GM23338 (cell line): ENCODE measurements around the gene C2orf81. TPM values are rescaled to one million over a fixed set of nuclear protein-coding genes. Genes with fewer than 3 reads are reported as not detected.

Experiments
- ATAC-seq: fragments of 200-7000 bp; cut with Tn5 transposase; 3 replicates; pipeline ENCODE4 v1.9.1; 2020
- DNase-seq: peaks from one replicate; pipeline ENCODE4 v3.0.0-alpha.2; 2015; ENCODE audit warnings: low spot score
- H2AFZ ChIP-seq: fragments of 200-600 bp; sonication (generic); 2 replicates; pipeline ENCODE4 v1.8.0; 2016; ENCODE audit warnings: antibody characterized with exemption, mild to moderate bottlenecking, moderate library complexity
- H3F3A ChIP-seq: fragments of 200-600 bp; sonication (generic); replicated peaks from 2 replicates; pipeline ENCODE4 v1.8.0; 2017; ENCODE audit warnings: antibody characterized with exemption, mixed run types, low read depth
- H3K27ac ChIP-seq: fragments of 200-600 bp; sonication (generic); 2 replicates; pipeline ENCODE4 v1.6.1; 2016; ENCODE audit warnings: low read depth
- H3K27me3 ChIP-seq: fragments of 200-600 bp; sonication (generic); 2 replicates; pipeline ENCODE4 v1.8.0; 2016; ENCODE audit warnings: mild to moderate bottlenecking, mixed run types, moderate library complexity; ENCODE audit not compliant: insufficient read depth
- H3K36me3 ChIP-seq: fragments of 200-600 bp; sonication (generic); 2 replicates; pipeline ENCODE4 v1.8.0; 2016; ENCODE audit warnings: mild to moderate bottlenecking; ENCODE audit not compliant: insufficient read depth
- H3K4me1 ChIP-seq: fragments of 200-600 bp; sonication (generic); 2 replicates; pipeline ENCODE4 v1.8.0; 2016; ENCODE audit warnings: mild to moderate bottlenecking, moderate library complexity; ENCODE audit not compliant: insufficient read depth
- H3K4me2 ChIP-seq: fragments of 200-600 bp; sonication (generic); 2 replicates; pipeline ENCODE4 v1.7.1; 2017; ENCODE audit warnings: mixed run types
- H3K4me3 ChIP-seq: fragments of 200-600 bp; sonication (generic); 2 replicates; pipeline ENCODE4 v1.6.1; 2016; ENCODE audit warnings: mixed run types
- H3K79me2 ChIP-seq: fragments of 200-600 bp; sonication (generic); replicated peaks from 2 replicates; pipeline ENCODE4 v1.8.0; 2017; ENCODE audit warnings: mild to moderate bottlenecking; ENCODE audit not compliant: insufficient read depth
- H3K9me2 ChIP-seq: fragments of 200-600 bp; sonication (generic); 2 replicates; pipeline ENCODE4 v1.8.0; 2017; ENCODE audit not compliant: insufficient read depth
- H4K20me1 ChIP-seq: fragments of 200-600 bp; sonication (generic); replicated peaks from 2 replicates; pipeline ENCODE4 v1.8.0; 2017; ENCODE audit warnings: mild to moderate bottlenecking; ENCODE audit not compliant: insufficient read depth
- H3K27ac Mint-ChIP-seq: 2 replicates; pipeline ENCODE4 v1.8.0; 2020; ENCODE audit warnings: inconsistent platforms, mild to moderate bottlenecking, moderate library complexity, mixed read lengths
- H3K27me3 Mint-ChIP-seq: 3 replicates; pipeline ENCODE4 v1.8.0; 2022; ENCODE audit warnings: low read depth, mild to moderate bottlenecking, moderate library complexity, mixed read lengths, inconsistent platforms; ENCODE audit not compliant: insufficient read depth, poor library complexity
- H3K36me3 Mint-ChIP-seq: 3 replicates; pipeline ENCODE4 v1.8.0; 2021; ENCODE audit warnings: low read depth, mild to moderate bottlenecking, inconsistent platforms, moderate library complexity, mixed read lengths
- H3K4me1 Mint-ChIP-seq: 3 replicates; pipeline ENCODE4 v1.8.0; 2020; ENCODE audit warnings: mild to moderate bottlenecking, inconsistent platforms, mixed read lengths
- H3K4me3 Mint-ChIP-seq: 3 replicates; pipeline ENCODE4 v1.8.0; 2021; ENCODE audit warnings: moderate library complexity, mild to moderate bottlenecking, inconsistent platforms, mixed read lengths
- H3K9me3 Mint-ChIP-seq: 3 replicates; pipeline ENCODE4 v1.8.0; 2020; ENCODE audit warnings: moderate library complexity, mild to moderate bottlenecking, inconsistent platforms, mixed read lengths
- CREB1 ChIP-seq: fragments of 250-450 bp; sonication (Bioruptor Pico); IDR thresholded peaks from 2 replicates; pipeline ENCODE4 v1.5.0; 2020; ENCODE audit warnings: low read depth, mild to moderate bottlenecking, moderate library complexity
- EZH2 ChIP-seq: fragments of 200-600 bp; sonication (generic); IDR thresholded peaks from one replicate; pipeline ENCODE4 v1.8.0; 2017; ENCODE audit warnings: antibody characterized with exemption, mild to moderate bottlenecking, low read depth; ENCODE audit not compliant: unreplicated experiment
- JUNB ChIP-seq: IDR thresholded peaks from one replicate; pipeline ENCODE4 v1.6.1; 2016; ENCODE audit warnings: antibody characterized with exemption; ENCODE audit not compliant: unreplicated experiment
- STAT1 ChIP-seq: IDR thresholded peaks from one replicate; pipeline ENCODE4 v1.6.1; 2016; ENCODE audit warnings: antibody characterized with exemption; ENCODE audit not compliant: unreplicated experiment
- polyA plus RNA-seq: library from polyadenylated mRNA; unstranded; fragments of >200 nt; fragmentation: Nextera tagmentation; extraction: Ambion mirVana; gene quantifications from 2 replicates; pipeline ENCODE4 v1.2.1, GENCODE V29; 2016
- total RNA-seq: library from RNA; depleted of rRNA; stranded (reverse); fragments of >200 nt; shearing (Covaris generic); gene quantifications from 2 replicates; pipeline ENCODE4 v1.2.3, GENCODE V29; 2014
- TF ChIP-seq, protein P1 (sequence below): fragments of 250-450 bp; sonication (Bioruptor Pico); IDR thresholded peaks from 2 replicates; pipeline ENCODE4 v1.5.0; 2020; ENCODE audit warnings: mild to moderate bottlenecking, moderate library complexity
- TF ChIP-seq, protein P2 (sequence below): IDR thresholded peaks from one replicate; pipeline ENCODE4 v1.6.1; 2018; ENCODE audit warnings: antibody characterized with exemption; ENCODE audit not compliant: unreplicated experiment

C2orf81 gene
- total and polyA plus RNA-seq, 2 experiments from 2014 or later, result 3.8 to 4.6 TPM

DNA sequence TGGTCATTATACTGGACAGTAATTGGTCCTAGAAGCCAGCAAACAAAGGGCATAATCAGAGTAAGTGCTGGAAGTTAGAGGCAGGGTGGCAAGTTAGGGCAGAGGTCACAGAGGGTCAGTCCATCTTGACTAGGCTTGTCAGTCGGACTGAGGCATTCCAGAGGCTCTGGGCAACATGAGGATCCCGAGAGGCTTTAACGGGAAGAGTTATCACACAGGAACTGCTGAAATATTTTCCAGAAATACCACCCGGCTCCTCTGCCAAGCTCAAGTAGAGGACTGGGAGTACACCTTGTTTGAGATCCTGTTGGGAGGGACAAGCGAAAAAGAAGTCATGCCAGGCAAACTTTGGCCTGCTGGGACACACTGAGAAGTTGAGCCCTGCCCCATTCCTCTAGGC, 13.7 kb downstream of the C2orf81 start (continued):
- TF ChIP-seq, protein P1, sequence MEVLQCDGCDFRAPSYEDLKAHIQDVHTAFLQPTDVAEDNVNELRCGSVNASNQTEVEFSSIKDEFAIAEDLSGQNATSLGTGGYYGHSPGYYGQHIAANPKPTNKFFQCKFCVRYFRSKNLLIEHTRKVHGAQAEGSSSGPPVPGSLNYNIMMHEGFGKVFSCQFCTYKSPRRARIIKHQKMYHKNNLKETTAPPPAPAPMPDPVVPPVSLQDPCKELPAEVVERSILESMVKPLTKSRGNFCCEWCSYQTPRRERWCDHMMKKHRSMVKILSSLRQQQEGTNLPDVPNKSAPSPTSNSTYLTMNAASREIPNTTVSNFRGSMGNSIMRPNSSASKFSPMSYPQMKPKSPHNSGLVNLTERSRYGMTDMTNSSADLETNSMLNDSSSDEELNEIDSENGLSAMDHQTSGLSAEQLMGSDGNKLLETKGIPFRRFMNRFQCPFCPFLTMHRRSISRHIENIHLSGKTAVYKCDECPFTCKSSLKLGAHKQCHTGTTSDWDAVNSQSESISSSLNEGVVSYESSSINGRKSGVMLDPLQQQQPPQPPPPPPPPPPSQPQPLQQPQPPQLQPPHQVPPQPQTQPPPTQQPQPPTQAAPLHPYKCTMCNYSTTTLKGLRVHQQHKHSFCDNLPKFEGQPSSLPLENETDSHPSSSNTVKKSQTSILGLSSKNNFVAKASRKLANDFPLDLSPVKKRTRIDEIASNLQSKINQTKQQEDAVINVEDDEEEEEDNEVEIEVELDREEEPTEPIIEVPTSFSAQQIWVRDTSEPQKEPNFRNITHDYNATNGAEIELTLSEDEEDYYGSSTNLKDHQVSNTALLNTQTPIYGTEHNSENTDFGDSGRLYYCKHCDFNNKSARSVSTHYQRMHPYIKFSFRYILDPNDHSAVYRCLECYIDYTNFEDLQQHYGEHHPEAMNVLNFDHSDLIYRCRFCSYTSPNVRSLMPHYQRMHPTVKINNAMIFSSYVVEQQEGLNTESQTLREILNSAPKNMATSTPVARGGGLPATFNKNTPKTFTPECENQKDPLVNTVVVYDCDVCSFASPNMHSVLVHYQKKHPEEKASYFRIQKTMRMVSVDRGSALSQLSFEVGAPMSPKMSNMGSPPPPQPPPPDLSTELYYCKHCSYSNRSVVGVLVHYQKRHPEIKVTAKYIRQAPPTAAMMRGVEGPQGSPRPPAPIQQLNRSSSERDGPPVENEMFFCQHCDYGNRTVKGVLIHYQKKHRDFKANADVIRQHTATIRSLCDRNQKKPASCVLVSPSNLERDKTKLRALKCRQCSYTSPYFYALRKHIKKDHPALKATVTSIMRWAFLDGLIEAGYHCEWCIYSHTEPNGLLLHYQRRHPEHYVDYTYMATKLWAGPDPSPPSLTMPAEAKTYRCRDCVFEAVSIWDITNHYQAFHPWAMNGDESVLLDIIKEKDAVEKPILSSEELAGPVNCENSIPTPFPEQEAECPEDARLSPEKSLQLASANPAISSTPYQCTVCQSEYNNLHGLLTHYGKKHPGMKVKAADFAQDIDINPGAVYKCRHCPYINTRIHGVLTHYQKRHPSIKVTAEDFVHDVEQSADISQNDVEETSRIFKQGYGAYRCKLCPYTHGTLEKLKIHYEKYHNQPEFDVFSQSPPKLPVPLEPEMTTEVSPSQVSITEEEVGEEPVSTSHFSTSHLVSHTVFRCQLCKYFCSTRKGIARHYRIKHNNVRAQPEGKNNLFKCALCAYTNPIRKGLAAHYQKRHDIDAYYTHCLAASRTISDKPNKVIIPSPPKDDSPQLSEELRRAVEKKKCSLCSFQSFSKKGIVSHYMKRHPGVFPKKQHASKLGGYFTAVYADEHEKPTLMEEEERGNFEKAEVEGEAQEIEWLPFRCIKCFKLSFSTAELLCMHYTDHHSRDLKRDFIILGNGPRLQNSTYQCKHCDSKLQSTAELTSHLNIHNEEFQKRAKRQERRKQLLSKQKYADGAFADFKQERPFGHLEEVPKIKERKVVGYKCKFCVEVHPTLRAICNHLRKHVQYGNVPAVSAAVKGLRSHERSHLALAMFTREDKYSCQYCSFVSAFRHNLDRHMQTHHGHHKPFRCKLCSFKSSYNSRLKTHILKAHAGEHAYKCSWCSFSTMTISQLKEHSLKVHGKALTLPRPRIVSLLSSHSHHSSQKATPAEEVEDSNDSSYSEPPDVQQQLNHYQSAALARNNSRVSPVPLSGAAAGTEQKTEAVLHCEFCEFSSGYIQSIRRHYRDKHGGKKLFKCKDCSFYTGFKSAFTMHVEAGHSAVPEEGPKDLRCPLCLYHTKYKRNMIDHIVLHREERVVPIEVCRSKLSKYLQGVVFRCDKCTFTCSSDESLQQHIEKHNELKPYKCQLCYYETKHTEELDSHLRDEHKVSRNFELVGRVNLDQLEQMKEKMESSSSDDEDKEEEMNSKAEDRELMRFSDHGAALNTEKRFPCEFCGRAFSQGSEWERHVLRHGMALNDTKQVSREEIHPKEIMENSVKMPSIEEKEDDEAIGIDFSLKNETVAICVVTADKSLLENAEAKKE (CRISPR knock-in tag), result no peak
- TF ChIP-seq STAT1 (no peak), EZH2 (no peak), JUNB (no peak)

GRCh38 chr2:74406035-74406434, 15.4 kb downstream of the C2orf81 start:
- Histone ChIP-seq H3K9me2 (no peaks in the 10 kb centered on the region), H3K79me2 (no peaks in the 10 kb centered on the region), H3K4me1 (no peaks in the 10 kb centered on the region), H3F3A (no peaks in the 10 kb centered on the region), H3K4me3 (no peak overlapping the region), H3K27ac (no peak overlapping the region), H3K27me3 (no peaks in the 10 kb centered on the region), H2AFZ (no peak overlapping the region), H3K4me2 (no peak overlapping the region), H3K36me3 (no peaks in the 10 kb centered on the region), H4K20me1 (no peaks in the 10 kb centered on the region)
- Mint-ChIP-seq H3K9me3 (no peaks in the 10 kb centered on the region), H3K27ac (no peak overlapping the region), H3K4me1 (no peaks in the 10 kb centered on the region), H3K36me3 (no peaks in the 10 kb centered on the region), H3K4me3 (no peak overlapping the region), H3K27me3 (peaks cover 1% of the 10 kb centered on the region)
- no peak for DNase-seq
- no peak for ATAC-seq
- TF ChIP-seq, protein P1 (CRISPR knock-in tag), result no peak
- no peak for TF ChIP-seq EZH2
- TF ChIP-seq, protein P2, sequence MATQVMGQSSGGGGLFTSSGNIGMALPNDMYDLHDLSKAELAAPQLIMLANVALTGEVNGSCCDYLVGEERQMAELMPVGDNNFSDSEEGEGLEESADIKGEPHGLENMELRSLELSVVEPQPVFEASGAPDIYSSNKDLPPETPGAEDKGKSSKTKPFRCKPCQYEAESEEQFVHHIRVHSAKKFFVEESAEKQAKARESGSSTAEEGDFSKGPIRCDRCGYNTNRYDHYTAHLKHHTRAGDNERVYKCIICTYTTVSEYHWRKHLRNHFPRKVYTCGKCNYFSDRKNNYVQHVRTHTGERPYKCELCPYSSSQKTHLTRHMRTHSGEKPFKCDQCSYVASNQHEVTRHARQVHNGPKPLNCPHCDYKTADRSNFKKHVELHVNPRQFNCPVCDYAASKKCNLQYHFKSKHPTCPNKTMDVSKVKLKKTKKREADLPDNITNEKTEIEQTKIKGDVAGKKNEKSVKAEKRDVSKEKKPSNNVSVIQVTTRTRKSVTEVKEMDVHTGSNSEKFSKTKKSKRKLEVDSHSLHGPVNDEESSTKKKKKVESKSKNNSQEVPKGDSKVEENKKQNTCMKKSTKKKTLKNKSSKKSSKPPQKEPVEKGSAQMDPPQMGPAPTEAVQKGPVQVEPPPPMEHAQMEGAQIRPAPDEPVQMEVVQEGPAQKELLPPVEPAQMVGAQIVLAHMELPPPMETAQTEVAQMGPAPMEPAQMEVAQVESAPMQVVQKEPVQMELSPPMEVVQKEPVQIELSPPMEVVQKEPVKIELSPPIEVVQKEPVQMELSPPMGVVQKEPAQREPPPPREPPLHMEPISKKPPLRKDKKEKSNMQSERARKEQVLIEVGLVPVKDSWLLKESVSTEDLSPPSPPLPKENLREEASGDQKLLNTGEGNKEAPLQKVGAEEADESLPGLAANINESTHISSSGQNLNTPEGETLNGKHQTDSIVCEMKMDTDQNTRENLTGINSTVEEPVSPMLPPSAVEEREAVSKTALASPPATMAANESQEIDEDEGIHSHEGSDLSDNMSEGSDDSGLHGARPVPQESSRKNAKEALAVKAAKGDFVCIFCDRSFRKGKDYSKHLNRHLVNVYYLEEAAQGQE, result no peak
- no peak for TF ChIP-seq CREB1 (CRISPR knock-in tag)
